ENCODE measurements around the gene VAT1L.
A peak's percentile ranks its signal among the peaks of the same experiment; 100 is the strongest.

The VAT1L gene

GRCh38 chr16:77782694-77783093, 5.7 kb upstream of the VAT1L start:
- DNase-seq (ENCODE audit: low read depth), result no peak

GRCh38 chr16:77784441-77785372, 3.7 kb upstream of the VAT1L start:
- no peak for DNase-seq (ENCODE audit: low read depth)

- DNase-seq (ENCODE audit: low read depth), result no peak
Measured at GRCh38 chr16:77785373-77785764, 3.0 kb upstream of the VAT1L start.

GRCh38 chr16:77786186-77786847, 2.0 kb upstream of the VAT1L start:
- no peak for DNase-seq (ENCODE audit: low read depth)

GRCh38 chr16:77787452-77787851, 912 bp upstream of the VAT1L start:
- DNase-seq (ENCODE audit: low read depth), result no peak

- DNase-seq (ENCODE audit: low read depth), result no peak
Measured at GRCh38 chr16:77789085-77790008, 983 bp downstream of the VAT1L start.

DNA sequence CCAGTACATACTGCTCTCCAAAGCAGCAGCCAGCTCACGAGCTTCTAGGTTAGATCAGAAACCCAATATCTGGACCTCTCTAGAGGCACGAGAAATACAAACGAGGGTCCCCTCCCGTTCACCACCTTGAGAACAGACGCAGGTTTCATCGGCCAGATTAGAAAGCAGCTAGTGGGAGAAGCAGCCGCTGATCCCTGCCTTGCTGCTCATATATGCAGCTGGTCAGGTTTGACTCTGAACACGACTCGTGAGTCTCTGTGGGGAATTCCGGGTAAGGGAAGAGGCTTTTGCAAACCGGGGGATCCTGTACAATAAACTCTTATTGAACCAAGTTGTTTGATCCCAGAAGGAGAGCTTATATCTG, 1.6 kb downstream of the VAT1L start:
- DNase-seq (ENCODE audit: low read depth), result no peak

DNA sequence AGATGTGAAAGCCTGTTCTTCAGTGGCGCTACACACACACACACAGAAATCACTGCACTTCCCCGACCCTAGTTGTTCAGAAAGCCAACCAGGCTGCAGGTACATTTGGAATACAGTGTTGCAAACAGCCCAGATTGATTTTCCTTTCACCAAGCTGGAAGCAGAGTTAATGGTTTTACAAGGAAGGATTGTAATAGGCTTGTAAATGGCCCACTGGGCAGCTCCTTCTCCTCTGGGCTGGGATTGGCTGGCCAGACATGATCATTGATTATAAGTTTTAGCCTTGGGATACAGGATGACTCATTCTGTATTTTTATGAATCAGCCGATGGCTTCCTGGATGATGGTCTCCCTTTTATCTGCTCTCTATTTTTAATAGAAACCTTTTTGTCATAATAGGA, 2.5 kb downstream of the VAT1L start:
- no peak for DNase-seq (ENCODE audit: low read depth)

DNA sequence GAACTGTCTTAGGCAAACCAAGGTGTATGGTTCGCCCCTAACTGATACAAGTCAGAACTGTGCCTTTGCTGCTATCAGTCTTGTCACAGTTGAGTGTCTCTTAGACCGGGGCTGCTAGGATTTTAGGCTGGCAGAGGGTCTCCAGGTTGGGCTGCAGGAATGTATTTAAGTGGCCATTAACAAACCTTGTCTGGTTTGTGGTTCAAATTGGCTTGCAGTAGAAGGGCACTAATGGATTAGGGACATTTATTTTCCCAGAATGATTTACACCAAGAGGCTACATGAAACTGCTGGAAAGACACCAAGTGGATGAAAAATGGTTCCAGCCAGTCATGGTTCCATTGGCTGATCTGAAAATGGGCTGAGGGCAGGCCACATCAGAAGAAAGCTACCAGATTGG, 5.1 kb downstream of the VAT1L start:
- no peak for DNase-seq (ENCODE audit: low read depth)

- peak; percentile 50 for DNase-seq (ENCODE audit: low read depth)
Measured at GRCh38 chr16:77794586-77794985, 6.2 kb downstream of the VAT1L start.

DNA sequence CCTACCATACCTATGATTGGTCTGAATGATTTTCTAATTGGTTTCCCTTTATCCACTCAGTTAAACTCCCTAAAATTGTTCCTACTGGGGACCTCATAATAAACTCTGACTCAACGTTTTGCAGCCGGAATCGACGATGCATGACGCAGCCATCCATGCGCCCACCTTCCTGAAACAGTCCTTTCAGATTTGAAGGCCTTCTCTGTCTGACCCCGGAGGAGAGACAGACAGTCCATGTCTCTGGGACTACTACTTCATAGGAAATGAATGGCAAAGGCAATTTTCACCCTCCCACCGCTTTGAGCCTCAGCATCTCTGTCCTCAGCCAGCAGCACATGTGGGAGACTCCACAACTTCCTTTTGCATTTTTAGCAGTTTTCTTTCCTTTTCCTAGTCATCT, 13.5 kb downstream of the VAT1L start:
- no peak for DNase-seq (ENCODE audit: low read depth)

DNA sequence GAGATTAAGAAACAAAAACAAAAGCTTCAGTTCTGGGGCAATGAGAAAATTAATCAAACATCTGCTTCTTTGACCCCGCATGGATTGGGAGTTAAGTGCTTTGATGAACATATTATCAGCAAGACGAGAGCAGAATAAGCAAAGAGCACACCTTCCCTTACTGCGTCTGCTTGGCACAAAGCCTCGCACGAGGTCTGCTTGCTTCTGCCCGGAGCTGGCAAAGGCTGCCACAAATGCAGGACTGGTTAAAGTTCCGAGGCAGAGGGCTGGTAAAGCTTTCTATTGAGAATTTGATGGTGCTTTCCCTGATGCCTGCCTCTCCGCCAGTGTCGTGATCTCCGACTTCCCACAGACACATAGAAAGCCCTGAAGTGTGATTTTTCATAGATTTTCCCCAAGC, 17.0 kb downstream of the VAT1L start:
- DNase-seq (ENCODE audit: low read depth), result no peak

- no peak for DNase-seq (ENCODE audit: low read depth)
Measured at GRCh38 chr16:77807021-77807420, 18.7 kb downstream of the VAT1L start.

DNA sequence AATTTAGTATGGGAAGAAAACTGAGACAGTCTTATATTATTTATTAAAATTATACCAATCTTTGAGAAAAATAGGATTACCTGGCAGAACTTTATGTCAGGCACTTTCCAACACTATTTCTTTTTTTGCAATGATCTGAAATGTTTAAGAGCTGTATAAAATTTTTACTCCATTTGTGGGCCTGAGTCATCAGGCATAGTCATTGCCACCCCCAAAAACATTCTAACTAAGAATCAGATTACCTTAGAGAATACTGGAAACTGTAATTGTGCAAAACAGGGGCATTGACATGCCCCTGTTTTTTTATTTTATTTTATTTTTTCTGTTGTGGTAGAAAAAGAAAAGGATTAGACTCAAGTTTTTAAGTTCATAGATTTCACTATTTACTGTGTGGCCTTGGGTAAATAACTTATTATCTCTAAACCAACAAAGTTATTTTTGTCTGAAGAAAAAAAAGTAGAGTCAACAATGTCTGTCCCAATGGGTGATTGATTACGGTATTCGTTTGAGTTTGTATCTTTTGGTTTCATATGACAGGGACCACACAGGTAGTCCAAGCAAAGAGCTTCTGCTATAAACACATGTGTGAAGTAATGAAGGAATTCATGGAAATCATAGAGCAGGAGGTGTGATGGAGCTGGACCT, 24.6 kb downstream of the VAT1L start:
- no peak for DNase-seq (ENCODE audit: low read depth)

GRCh38 chr16:77816293-77816692, 27.9 kb downstream of the VAT1L start:
- DNase-seq (ENCODE audit: low read depth), result peak; percentile 19

DNA sequence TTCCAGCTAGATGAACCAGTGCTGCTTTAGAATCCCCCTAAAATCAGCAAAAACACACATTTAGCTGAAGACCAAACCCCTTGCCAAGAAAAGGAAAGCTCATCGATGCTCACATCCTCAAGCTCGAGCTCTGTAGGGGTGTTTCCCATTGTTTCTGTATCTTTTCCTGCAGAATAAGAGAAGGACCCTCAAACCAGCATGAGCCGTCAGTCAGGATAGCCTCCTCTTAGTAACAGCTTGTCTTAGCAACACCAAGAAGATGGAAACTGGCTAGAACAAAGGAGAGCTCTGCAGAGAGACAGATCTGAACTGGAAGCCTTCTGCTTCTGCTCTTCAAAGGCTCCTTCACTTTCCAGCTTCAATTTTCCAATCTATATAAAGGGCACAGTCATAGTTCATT, 32.0 kb downstream of the VAT1L start:
- no peak for DNase-seq (ENCODE audit: low read depth)

- no peak for DNase-seq (ENCODE audit: low read depth)
Measured at GRCh38 chr16:77822661-77823060, 34.3 kb downstream of the VAT1L start.

DNA sequence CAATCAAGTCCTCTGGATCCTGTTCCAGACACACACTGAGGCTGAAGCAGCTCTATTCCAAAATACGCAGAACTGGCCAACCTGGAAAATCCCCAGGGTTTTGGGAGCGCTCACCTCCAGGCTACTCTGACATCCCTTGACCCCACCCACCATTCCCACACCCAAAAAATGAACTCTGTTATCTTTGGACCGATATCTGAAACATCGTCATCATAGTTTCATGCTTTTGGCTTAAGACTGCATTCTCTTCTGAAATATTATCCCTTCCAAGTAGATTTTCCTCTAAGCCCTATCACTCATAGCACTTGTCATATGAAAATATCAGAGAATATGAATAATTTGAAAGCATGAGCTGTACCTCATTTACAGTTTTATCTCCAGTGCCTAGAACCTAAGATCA, 34.7 kb downstream of the VAT1L start:
- DNase-seq (ENCODE audit: low read depth), result no peak

- DNase-seq (ENCODE audit: low read depth), result no peak
Measured at GRCh38 chr16:77825196-77825595, 36.8 kb downstream of the VAT1L start.

DNA sequence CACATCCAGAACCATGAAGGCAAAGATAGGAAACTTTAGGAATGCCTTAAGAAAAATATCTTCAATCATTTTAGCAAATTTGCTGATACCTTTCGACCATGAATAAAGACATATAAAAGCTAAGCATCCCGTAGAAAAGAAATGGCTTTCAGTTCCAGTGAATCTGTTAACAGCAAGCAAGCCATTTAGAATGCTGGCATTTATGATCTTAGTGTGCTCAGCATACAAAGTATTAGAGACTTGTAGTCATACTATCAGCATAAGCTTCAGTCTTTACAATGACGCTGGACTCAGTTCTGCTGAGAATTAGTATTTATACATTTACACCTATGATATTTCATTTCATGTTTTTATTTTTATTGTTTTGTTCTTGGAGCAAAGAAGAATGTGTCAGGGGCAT, 38.7 kb downstream of the VAT1L start:
- no peak for DNase-seq (ENCODE audit: low read depth)

DNA sequence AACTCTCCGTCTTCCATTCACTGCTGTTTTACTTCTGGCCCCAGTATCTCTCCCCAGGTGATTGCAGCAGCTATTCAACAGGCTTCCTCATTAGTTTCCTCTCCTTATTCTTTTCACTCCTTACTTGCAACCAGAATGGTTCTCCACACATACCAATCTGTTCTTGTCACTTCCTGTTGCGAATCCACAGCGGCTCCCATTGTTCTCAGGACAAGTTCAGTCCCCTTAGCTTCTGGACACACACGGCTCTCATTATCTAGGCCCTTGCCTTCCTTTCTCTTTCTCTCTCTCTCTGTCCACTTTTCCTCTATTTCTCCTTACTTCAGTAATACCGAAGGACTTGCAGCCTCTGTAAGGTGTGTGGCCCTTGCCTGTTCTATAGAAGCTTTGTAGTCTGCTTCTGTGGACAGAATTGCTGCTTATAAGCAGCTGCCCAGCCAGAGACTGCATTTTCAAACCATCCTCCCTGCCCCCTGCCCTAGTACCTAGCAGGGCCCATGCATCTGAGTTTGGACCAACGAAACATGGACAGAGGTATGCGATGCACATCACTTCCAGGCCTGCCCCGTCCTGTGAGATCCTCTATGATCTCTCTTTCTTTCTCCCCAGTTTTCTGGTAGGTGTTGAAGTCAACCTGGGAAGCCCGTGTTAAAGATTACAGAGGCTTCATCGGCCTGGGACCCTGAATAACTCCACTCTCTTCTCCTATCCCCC, 45.7 kb downstream of the VAT1L start:
- DNase-seq (ENCODE audit: low read depth), result peak; percentile 86
